Muscle layer of colon (tissue), 2 donors: Measurements from ENCODE around the gene DEPDC5.
A peak's percentile ranks its signal among the peaks of the same experiment; 100 is the strongest.

Experiments
- H3K27ac ChIP-seq: one replicate; pipeline ENCODE4 v1.7.0; 2013; ENCODE audit warnings: low read depth, mild to moderate bottlenecking, low read length, moderate library complexity
- H3K27me3 ChIP-seq, 2 donors: one replicate each; pipeline ENCODE4 v1.7.0; 2013; ENCODE audit warnings: low read length in 2 of 2, mild to moderate bottlenecking in 2 of 2; ENCODE audit not compliant: insufficient read depth in 2 of 2, control insufficient read depth in 1 of 2
- H3K36me3 ChIP-seq: one replicate; pipeline ENCODE4 v1.7.0; 2013; ENCODE audit warnings: mild to moderate bottlenecking, low read length; ENCODE audit not compliant: insufficient read depth
- H3K4me1 ChIP-seq: one replicate; pipeline ENCODE4 v1.7.0; 2013; ENCODE audit warnings: mild to moderate bottlenecking, low read length; ENCODE audit not compliant: insufficient read depth
- H3K4me3 ChIP-seq, 2 donors: one replicate each; pipeline ENCODE4 v1.7.0; 2013; ENCODE audit warnings: low read length in 2 of 2, low read depth in 1 of 2, mild to moderate bottlenecking in 1 of 2, moderate library complexity in 1 of 2
- H3K9ac ChIP-seq: one replicate; pipeline ENCODE4 v1.7.0; 2013; ENCODE audit warnings: low read length
- H3K9me3 ChIP-seq: one replicate; pipeline ENCODE4 v1.7.0; 2013; ENCODE audit warnings: mild to moderate bottlenecking, low read length
- donor health status: abdominal sarcoma.
- donor health status: Adenocarcinoma of cecum.

The DEPDC5 gene

GRCh38 chr22:31933816-31934482 is 180.1 kb downstream of the DEPDC5 start:
- Histone ChIP-seq H3K9me3 (no peaks in the 10 kb centered on the region), H3K9ac (no peak overlapping the region), H3K27ac (no peak overlapping the region), H3K27me3 (no peaks in the 10 kb centered on the region), H3K4me3 (no peak overlapping the region), H3K36me3 (no peaks in the 10 kb centered on the region), H3K4me1 (no peaks in the 10 kb centered on the region)

GRCh38 chr22:31935961-31936635 is 182.3 kb downstream of the DEPDC5 start:
- Histone ChIP-seq H3K9ac (no peak overlapping the region), H3K27ac (no peak overlapping the region), H3K36me3 (no peaks in the 10 kb centered on the region), H3K4me1 (no peaks in the 10 kb centered on the region), H3K9me3 (no peaks in the 10 kb centered on the region), H3K4me3 (no peak overlapping the region), H3K27me3 (no peaks in the 10 kb centered on the region)

GRCh38 chr22:31937341-31937740 is 183.5 kb downstream of the DEPDC5 start:
- Histone ChIP-seq H3K4me3 (no peak overlapping the region), H3K27ac (no peak overlapping the region), H3K9me3 (no peaks in the 10 kb centered on the region), H3K36me3 (no peaks in the 10 kb centered on the region), H3K4me1 (no peaks in the 10 kb centered on the region), H3K27me3 (no peaks in the 10 kb centered on the region), H3K9ac (no peak overlapping the region)

GRCh38 chr22:31938296-31938695 is 184.5 kb downstream of the DEPDC5 start:
- Histone ChIP-seq H3K4me1 (peaks cover under 1% of the 10 kb centered on the region), H3K9ac (no peak overlapping the region), H3K9me3 (no peaks in the 10 kb centered on the region), H3K27me3 (no peaks in the 10 kb centered on the region), H3K36me3 (no peaks in the 10 kb centered on the region), H3K27ac (no peak overlapping the region), H3K4me3 (no peak overlapping the region)

GRCh38 chr22:31940506-31940905 is 186.7 kb downstream of the DEPDC5 start:
- Histone ChIP-seq H3K9ac (no peak overlapping the region), H3K4me3 (no peak overlapping the region), H3K27me3 (no peaks in the 10 kb centered on the region), H3K9me3 (no peaks in the 10 kb centered on the region), H3K36me3 (no peaks in the 10 kb centered on the region), H3K27ac (no peak overlapping the region), H3K4me1 (peaks cover 7% of the 10 kb centered on the region)

- Histone ChIP-seq H3K27ac (no peak overlapping the region), H3K9me3 (no peaks in the 10 kb centered on the region), H3K9ac (no peak overlapping the region), H3K36me3 (no peaks in the 10 kb centered on the region), H3K27me3 (no peaks in the 10 kb centered on the region), H3K4me3 (no peak overlapping the region), H3K4me1 (peaks cover 20% of the 10 kb centered on the region)
These were observed 188.3 kb downstream of the DEPDC5 start for GRCh38 chr22:31942091-31942490.

GRCh38 chr22:31943206-31943977 is 189.6 kb downstream of the DEPDC5 start:
- peak overlapping the region; percentile 54 for H3K9ac ChIP-seq
- no peaks in the 10 kb centered on the region for H3K36me3 ChIP-seq
- H3K27me3 ChIP-seq = no peaks in the 10 kb centered on the region
- peak overlapping the region; percentile 25 for H3K27ac ChIP-seq
- no peaks in the 10 kb centered on the region for H3K9me3 ChIP-seq
- H3K4me1 ChIP-seq = peaks cover 24% of the 10 kb centered on the region
- H3K4me3 ChIP-seq = peak overlapping the region; percentile 49 to 71

- no peaks in the 10 kb centered on the region for H3K27me3 ChIP-seq
- H3K36me3 ChIP-seq = no peaks in the 10 kb centered on the region
- peaks cover 24% of the 10 kb centered on the region for H3K4me1 ChIP-seq
- H3K9ac ChIP-seq = peak within 1 kb of the TSS; percentile 71
- H3K9me3 ChIP-seq = no peaks in the 10 kb centered on the region
- peak within 1 kb of the TSS; percentile 65 for H3K27ac ChIP-seq
- H3K4me3 ChIP-seq = peak within 1 kb of the TSS; percentile 76 to 96
These were observed 190.3 kb downstream of the DEPDC5 start, which contains the start of gene YWHAH for GRCh38 chr22:31943978-31944699. Gene YWHAH (plus strand): TSS chr22:31944535. CDS start chr22:31944734, 199 bp downstream.

- Histone ChIP-seq H3K27ac (peak overlapping the region; percentile 65), H3K4me3 (peak overlapping the region; percentile 76 to 96), H3K36me3 (no peaks in the 10 kb centered on the region), H3K9ac (peak overlapping the region; percentile 71), H3K9me3 (no peaks in the 10 kb centered on the region), H3K4me1 (peaks cover 24% of the 10 kb centered on the region), H3K27me3 (no peaks in the 10 kb centered on the region)
These were observed 191.1 kb downstream of the DEPDC5 start for GRCh38 chr22:31944700-31945442.

GRCh38 chr22:31945443-31945855 is 191.6 kb downstream of the DEPDC5 start:
- Histone ChIP-seq H3K27me3 (no peaks in the 10 kb centered on the region), H3K9ac (peak overlapping the region; percentile 71), H3K36me3 (no peaks in the 10 kb centered on the region), H3K9me3 (no peaks in the 10 kb centered on the region), H3K27ac (peak overlapping the region; percentile 65), H3K4me3 (peak overlapping the region; percentile 76 to 96), H3K4me1 (peaks cover 28% of the 10 kb centered on the region)
